ENCODE data around the gene DMRTC2. TPM values are rescaled to one million over a fixed set of nuclear protein-coding genes. Genes with fewer than 3 reads are reported as not detected.

DMRTC2 gene
- total and polyA plus RNA-seq, 9 of the 15 experiments (the other 6 are each of a cell fraction or from before 2014, with no cell fraction given) = 0.03 TPM; not detected in 8

DNA sequence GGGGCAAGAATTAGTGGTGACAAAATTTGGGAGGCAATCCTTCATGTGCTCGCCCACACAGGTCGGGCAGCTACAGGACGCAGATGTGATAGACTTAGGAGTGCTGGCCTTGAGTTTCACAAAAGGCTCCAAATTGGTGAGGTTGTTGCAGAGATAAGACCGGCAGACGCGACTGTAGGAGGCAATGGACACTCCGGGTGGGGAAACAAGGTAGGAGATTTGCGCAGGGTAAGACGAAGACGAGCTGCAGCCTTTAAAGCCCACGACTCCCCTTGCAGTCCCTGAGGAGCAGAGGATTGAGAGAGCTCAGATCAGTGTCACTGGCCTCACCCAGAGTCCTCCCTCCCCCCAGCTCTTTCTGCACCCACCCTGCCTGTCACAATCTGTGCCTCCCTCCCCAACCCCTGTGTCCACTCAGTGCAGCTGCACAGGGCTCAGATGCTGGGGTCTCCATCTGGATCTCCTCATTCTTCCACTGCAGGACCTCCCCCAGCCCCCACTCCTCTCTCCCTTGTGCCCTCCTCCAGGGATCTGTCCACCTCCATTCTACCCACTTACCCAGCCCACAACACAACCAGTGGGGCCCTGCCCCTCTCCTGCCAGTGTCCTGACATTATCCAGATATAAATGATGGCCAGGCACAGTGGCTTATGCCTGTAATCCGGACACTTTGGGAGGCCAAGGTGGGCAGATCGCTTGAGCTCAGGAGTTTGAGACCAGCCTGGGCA lies 6.7 kb upstream of the DMRTC2 start:
- no peak overlapping the region for H2AFZ ChIP-seq (ENCODE audit: low read depth, low read length)
- peaks cover 14 to 24% of the 10 kb centered on the region in 2 experiments; a peak in 3 of 5 replicates for H3K4me1 ChIP-seq (replicated peaks in 1 of 2; ENCODE audit: control insufficient read depth in 2 of 2, insufficient read depth in 2 of 2, low read length in 2 of 2)
- H3K4me2 ChIP-seq (ENCODE audit: insufficient read depth, low read length) = no peak overlapping the region; the same call in 1 of the 2 replicates
- FAIRE-seq (no peak), ATAC-seq (peak; percentile 34), DNase-seq (ENCODE audit: extremely low read depth in 1 of 4, low spot score in 3 of 4) (peak in 2 of 4 experiments; percentile 4 to 30)
- POLR2A ChIA-PET = interaction anchor here (0.6 to 3.1 kb wide), 3 partner anchors 12 to 22 kb away, joined by 3 to 14 read pairs (median 7); partner anchors contain the start of gene RPS19
- H4K20me1 ChIP-seq (replicated peaks; ENCODE audit: control insufficient read depth, insufficient read depth, low read length) = 0 out of 2 replicates have a peak, but pooled peaks cover 2% of the 10 kb centered on the region
- WGBS (ENCODE audit: insufficient coverage, low coverage, missing lambda C conversion rate) = 6% methylated on average over 13 of the region's 13 CpGs
- H3K4me3 ChIP-seq = no peak overlapping the region
- H3K9me3 ChIP-seq (replicated peaks; ENCODE audit: control insufficient read depth, insufficient read depth, low read depth, low read length) = no peaks in the 10 kb centered on the region
- BruUV-seq (replicated peaks) = no TSS peak
- no peaks in the 10 kb centered on the region for H3K36me3 ChIP-seq (ENCODE audit: control insufficient read depth, insufficient read depth, low read length)
- no peaks in the 10 kb centered on the region for H3K9me1 ChIP-seq (ENCODE audit: control insufficient read depth, insufficient read depth, low read length)
- in situ Hi-C loops (cut with MboI) (no loop called here), intact Hi-C loops (cut with micrococcal nuclease) (no loop called here)
- peak overlapping the region in 1 of 2 experiments; percentile 61; a peak in 2 of 4 replicates for H3K9ac ChIP-seq (ENCODE audit: insufficient read depth in 1 of 2, low read depth in 2 of 2, low read length in 2 of 2)
- no peaks in the 10 kb centered on the region for H3K79me2 ChIP-seq (ENCODE audit: control insufficient read depth, insufficient read depth, low read length)
- CTCF ChIA-PET (ENCODE audit: low intra/inter-chr PET ratio) = interaction anchor here (0.7 kb wide), 1 partner anchor 115 kb away, joined by 4 read pairs; no protein-coding TSS in a partner anchor
- H3K27ac ChIP-seq (ENCODE audit: extremely low read depth, low read depth, low read length) = no peak overlapping the region
- TF ChIP-seq HNRNPLL (IDR thresholded peaks at IDR 0.05; ENCODE audit: low read depth, low read length, poor library complexity, severe bottlenecking) (peak; percentile 57), NRF1 (conservative IDR thresholded peaks at IDR 0.05 in 1 of 2, IDR thresholded peaks at IDR 0.05 in 1 of 2) (peak in 1 of 2 experiments; percentile 45; a peak in 2 of 4 replicates)
- TF ChIP-seq, protein P1, sequence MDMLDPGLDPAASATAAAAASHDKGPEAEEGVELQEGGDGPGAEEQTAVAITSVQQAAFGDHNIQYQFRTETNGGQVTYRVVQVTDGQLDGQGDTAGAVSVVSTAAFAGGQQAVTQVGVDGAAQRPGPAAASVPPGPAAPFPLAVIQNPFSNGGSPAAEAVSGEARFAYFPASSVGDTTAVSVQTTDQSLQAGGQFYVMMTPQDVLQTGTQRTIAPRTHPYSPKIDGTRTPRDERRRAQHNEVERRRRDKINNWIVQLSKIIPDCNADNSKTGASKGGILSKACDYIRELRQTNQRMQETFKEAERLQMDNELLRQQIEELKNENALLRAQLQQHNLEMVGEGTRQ (CRISPR knock-in tag; IDR thresholded peaks at IDR 0.05) = no peak
- H3K27me3 ChIP-seq (ENCODE audit: control insufficient read depth in 2 of 2, insufficient read depth in 2 of 2, low read length in 2 of 2) = peaks cover 0 to 13% of the 10 kb centered on the region in 2 experiments; a peak in 4 of 5 replicates
